Erythroblast (primary cell): ENCODE data around the gene DHRS1.
"Not testable (repeated sequence)": the region's sequence is repeated elsewhere in the genome, so short reads cannot be mapped to it uniquely, and the experiment has no call there.

Source experiments
- DNase-seq, 2 experiments: peaks; one replicate each; lab custom pipeline; 2025; lab: John Stamatoyannopoulos, UW
- GATA1 ChIP-seq: IDR thresholded peaks from 2 replicates; pipeline ENCODE4 v1.6.1; 2011; ENCODE audit warnings: low read depth, mild to moderate bottlenecking, control low read depth, low read length, moderate library complexity
- POLR2A ChIP-seq: IDR thresholded peaks from 2 replicates; pipeline ENCODE4 v1.6.1; 2011; ENCODE audit warnings: mild to moderate bottlenecking, low read length

Gene DHRS1

DNA sequence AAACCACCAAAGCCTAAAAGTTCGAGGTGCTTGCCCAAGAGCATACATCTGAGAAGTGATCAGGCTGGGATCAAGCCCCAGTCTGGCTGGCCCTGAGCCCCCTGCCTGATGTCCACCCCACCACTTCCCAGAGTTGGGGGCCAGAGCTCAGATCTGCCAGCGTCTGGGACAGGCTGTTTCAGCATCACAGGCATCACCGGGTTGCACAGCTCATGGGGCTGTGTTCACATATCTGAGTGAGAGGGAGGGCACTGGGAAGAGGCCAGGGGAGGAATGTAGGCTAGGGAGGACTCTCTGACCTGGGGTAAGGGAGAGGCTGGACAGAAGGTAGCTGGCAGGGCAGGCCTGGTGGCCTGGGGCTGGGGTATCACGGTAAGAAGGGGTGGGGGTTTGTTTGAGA, 42.6 kb downstream of the DHRS1 start:
- no peak for TF ChIP-seq GATA1
- TF ChIP-seq POLR2A = no peak
- peak in 1 of 2 experiments; percentile 53 for DNase-seq

DNA sequence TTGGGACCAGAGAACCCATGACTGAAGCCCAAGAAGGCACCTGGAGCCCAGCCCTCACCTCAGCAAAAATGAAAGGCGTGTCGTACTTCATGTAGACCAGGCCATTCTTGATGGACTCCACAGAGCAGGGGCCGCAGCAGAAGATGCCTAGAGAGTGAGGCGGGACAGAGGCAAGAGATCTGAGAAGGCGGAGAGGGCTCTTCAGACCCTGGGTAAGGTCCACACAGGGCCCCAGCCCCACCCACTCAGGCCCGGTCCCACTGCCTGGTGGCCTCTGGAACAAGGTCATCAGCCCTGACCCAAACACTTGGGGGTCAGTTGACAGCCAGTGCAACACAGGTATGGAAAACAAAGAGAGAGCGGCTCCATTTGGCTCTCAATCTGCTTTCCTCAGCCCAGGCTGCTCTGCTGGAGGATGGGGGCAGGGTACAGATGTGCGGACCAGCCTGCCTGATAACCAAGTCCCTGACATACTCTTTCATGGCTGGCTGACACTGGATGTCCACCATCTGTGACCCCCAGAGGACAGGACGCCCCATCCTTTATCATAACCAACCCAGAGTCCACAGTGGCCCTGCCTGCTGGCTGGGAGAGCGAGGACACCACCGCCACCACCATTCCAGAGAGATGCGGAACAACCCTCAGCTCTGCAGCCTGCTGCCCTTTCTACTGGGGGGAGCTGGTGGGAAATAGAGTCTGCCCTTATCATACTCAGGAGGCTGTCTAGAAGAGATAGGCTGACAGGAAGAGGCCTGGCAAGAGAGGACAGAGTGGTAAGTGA, 43.5 kb downstream of the DHRS1 start:
- TF ChIP-seq POLR2A (no peak), GATA1 (peak; percentile 77)
- peak; percentile 89 to 95 for DNase-seq

DNA sequence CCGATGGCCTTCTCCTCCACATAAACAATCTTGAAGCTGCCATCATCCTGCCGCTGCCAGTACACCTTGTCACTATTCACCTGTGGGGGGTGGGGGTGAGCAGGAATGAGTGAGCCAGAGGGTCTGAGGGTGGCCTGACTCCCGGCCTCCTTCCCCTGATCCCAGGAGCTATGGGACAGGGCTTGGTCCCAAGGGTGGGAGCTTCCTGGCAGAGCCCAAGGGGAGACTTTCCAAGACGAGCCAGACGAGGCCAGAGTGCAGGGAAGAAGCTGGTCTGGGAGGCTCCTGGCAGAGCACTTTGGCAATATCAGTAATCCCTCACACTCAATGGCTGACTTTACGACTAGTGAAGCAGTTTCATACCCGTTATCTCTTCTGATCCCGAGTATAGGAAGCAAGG, 44.1 kb downstream of the DHRS1 start:
- TF ChIP-seq POLR2A (no peak), GATA1 (no peak)
- DNase-seq = no peak

DNA sequence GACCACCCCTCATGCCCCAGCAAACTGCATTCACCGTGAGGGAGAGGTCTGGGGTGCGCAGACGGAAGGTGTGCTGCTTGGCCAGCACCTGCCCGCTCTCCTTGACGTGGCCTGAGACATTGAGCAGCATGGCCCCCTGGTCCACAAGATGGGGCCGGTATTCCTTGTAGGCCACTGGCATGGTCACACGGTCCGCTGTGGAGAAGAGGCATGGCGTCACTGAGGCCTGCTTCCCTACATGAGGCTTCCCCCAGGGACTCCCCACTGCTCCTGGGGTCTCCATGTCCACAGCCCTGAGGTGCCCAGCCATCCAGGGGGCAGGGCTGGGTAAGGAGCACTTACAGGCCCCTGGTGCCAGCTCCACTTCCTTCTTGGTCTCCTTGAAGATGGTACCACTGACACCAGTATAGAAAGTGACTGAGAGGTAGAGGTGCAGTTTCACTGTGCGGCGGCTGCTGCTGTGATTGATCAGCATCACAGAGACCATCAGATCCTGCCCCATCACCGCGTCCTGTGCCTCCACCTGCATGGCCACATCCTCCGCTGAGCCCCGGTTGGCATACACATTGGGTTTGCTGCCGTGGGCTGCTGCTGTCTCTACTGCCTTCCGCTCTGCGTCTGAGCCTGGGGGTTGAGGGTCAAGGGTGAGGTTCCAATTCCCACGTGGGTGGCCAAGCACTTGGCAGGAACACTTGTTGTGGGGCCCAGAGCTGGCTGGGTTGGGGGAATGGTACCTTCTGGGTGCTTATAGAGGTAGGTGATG, 44.8 kb downstream of the DHRS1 start:
- no peak for TF ChIP-seq GATA1
- TF ChIP-seq POLR2A = no peak
- DNase-seq = no peak

DNA sequence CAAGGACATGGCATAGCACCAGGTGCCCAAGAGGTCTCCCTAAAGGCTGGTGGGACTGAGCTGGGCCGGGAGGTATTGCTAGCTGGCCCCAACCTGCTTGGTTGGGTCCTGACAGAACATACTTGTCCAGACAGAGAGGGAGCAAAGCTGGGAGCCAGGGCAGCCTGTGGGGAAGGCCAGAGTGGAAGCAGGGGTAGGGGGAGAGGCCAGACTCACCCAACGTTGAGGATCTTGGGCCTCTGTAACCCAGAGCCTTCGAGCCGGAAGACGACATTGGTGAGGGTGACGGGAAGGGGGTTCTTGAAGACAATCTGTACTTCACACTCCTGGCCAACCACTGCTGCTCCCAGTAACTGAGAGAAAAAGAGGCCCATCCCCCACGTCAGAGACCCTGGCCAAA, 45.6 kb downstream of the DHRS1 start:
- TF ChIP-seq POLR2A (no peak), GATA1 (no peak)
- no peak for DNase-seq

DNA sequence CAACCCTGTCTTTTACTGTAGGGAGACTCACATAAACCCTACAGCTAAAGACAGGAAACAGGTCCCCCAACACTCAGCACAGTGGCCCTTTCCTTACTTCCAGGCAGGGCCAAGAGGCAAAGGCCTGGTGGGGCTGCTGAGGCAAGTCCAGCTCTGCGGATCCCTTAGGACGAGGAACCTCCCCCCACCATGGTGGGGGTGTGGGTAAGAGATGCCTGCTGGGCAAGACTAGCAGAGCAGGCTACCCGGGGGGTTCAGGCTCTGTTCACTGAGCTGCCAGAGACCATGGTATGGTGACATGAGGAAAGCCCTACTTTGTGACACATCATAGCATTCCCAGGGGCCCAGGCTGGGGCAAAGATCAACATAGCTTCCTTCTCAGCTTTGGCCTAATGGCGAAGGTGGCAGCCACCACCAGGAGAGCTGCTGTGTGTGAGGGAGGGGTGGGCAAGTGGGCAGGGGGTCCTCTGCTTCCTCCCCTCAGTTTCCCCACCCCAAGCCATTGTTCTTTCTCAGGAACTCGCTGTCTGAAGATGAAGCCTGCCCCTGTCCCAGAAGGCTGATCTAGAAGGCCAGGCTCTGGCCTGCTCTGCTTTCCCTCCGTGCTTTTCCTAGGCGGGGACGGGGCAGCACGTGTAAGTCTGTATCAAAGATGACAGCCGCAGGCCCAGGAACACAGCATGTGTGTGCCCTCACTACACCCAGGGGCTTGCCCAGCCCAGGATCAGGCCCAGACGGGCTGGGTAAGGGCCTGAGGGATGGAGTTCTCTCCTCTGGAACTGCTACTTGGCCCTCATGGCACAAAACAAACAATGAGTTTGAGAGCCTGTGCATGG, 47.1 kb downstream of the DHRS1 start:
- no peak for TF ChIP-seq POLR2A
- TF ChIP-seq GATA1 = no peak
- DNase-seq = no peak

DNA sequence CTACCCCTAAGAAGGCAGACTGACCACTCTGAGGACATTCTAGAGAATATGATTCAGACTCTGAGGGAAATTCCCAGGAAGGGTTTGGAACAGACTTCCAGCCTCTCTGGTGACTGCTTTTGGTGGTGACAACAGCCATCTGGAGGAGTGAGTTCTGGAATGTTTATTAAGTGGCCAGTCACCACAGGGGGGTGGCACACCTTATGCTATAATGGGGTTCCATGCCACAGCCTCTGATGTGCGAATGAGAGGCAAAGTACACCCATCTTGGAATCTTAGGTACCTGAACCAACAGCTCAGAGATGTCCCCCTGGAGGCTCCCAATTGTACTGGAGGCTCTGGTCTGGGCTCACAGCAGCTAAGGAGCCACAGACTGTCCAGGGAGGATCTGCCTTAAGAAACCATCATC, 47.7 kb downstream of the DHRS1 start:
- no peak for DNase-seq
- TF ChIP-seq GATA1 (no peak), POLR2A (no peak)

DNA sequence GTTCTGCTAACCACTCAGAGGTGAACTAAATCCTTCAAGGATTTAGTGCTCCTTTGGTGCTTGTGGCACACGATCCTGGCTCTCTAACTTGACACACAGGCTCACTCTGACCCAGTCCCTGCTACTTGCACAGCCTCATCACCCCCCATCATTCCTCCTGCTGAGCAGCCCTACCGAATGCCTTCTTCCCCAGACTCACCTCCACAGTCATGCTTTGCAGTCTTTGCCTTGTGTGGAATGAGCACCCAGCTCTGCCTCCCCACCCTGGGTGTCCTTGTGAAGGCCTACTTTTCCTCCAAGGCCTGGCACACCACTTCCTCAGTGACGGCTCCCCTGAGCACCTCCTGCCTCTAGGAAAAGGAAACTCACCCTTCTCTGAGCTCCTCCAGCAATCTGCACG, 49.2 kb downstream of the DHRS1 start:
- TF ChIP-seq POLR2A (no peak), GATA1 (no peak)
- DNase-seq = no peak

DNA sequence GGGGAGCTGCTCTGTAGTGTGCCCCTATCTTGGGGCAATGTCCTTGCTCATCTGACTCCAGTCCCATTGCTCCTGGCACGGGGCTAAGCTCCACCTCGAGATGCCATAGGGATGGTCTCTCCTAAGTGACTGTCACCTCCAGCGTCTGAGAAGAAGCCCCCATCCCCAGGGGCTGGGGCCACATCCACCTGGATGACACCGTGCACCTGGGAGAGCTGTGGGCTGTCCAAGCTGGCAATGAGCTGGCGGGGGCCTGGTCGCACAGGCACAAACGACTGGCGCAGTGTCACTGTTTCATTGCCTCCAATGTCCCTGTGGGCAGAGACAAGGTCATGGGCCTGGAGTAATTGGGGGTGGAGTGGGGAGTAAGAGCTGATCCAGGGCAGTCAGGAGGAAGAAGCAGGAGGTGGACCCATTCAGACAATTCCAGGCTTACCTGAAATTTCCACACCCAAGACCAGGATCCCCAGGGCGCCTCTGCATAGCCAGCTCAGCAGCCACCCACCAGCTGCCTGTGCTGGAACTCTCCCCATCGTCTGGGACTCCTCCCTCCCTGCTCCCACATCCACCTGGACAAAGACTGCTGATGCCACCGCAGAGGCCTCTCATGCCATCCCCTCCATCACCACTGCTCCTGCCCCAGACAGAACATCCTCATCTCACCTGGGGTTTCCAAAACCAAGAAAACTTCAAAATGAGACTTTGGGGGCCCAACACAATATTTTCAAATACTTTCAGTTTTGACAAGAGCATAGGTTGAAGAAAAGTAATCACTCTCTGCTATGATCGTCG, 50.2 kb downstream of the DHRS1 start:
- TF ChIP-seq GATA1 (no peak), POLR2A (no peak)

DNA sequence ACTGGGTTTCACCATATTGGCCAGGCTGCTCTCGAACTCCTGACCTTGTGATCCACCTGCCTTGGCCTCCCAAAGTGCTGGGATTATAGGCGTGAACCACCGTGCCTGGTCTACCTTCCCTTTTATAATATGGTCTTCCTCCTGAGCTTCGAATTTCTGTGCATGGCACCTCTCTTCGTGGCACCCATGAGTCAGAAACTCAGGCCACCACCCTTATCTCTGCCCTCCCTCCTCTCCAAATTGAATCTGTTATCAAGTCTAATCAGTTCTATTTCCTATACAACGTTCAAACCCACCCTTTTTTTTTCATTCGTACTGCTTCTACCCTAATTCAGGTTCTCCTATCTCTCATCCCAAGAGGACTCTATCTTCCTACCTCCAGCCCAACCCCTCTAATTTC, 52.2 kb downstream of the DHRS1 start:
- TF ChIP-seq POLR2A (no peak), GATA1 (no peak)
- DNase-seq = peak; percentile 26 to 53

More for the DNA sequence above, 50.2 kb downstream of the DHRS1 start:
- DNase-seq = no peak

DNA sequence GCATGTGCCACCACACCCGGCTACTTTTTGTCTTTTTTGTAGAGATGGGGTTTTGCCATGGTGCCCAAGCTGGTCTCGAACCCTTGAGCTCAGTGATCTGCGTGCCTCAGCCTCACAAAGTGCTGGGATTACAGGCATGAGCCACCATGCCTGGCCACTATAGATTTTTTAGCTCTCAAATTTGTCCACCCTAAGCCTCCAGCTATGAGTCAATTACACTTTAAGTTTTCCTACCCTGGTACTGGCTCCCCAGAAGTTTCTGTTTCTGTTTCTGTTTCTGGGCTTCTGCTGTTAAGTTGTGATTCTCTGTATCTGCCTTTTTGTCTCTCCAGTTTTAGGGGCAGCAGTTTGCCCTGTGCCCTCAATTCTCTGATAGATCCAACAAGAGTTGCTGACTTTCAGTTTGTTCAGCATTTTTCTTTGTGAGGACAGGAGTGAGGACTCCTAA, 52.8 kb downstream of the DHRS1 start:
- TF ChIP-seq GATA1 = no peak
- no peak for TF ChIP-seq POLR2A
- DNase-seq = peak in 1 of 2 experiments; percentile 30

DNA sequence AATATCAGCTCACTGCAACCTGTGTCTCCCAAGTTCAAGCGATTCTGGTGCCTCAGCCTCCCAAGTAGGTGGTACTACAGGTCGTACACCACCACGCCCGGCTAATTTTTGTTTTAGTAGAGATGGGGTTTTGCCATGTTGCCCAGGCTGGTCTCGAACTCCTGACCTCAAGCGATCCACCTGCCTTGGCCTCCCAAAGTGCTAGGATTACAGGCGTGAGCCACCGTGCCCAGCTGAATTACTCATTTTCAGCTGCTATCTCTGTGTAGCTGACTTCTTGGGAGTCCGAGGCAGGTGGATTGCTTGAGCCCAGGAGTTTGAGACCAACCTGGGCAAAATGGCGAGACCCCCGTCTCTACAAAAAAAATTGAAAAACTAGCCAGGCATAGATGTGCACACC, 54.2 kb downstream of the DHRS1 start:
- not testable (repeated sequence) for DNase-seq

DNA sequence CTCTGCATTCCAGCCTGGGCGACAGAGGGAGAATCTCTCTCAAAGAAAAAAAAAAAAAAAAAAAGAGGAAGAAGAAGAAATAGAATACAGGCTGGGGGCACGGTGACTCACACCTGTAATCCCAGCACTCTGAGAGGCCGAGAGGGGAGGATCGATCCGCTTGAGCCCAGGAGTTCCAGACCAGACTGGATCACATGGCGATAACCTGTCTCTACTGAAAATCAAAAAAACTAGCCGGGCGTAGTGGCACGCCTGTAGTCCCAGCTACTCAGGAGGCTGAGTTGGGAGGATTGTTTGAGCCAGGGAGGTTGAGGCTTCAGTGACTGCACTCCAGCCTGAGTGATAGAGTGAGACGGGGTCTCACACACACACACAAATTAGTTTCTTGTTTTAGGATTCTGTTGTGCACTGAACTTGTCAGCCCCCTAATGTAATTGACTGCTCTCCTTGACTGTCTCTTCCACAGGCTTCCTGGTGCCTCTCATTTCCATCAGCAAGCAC, 56.2 kb downstream of the DHRS1 start:
- no peak for TF ChIP-seq GATA1
- no peak for TF ChIP-seq POLR2A

More for the DNA sequence above, 56.2 kb downstream of the DHRS1 start:
- DNase-seq = no peak
